GM19025 (cell line): ENCODE measurements around the gene PRKCH.
"Not testable (repeated sequence)": the region's sequence is repeated elsewhere in the genome, so short reads cannot be mapped to it uniquely, and the experiment has no call there.

Source experiments
- ATAC-seq: cut with Tn5 transposase; IDR thresholded peaks from one replicate; pipeline ENCODE4 v1.9.1; 2021; ENCODE audit warnings: mild to moderate bottlenecking, low read depth, moderate library complexity; ENCODE audit not compliant: unreplicated experiment

The PRKCH gene

GRCh38 chr14:61304688-61305087, 16.7 kb upstream of the PRKCH start:
- no peak for ATAC-seq

GRCh38 chr14:61308198-61308597, 13.2 kb upstream of the PRKCH start:
- no peak for ATAC-seq

- ATAC-seq, result not testable (repeated sequence)
These were observed 12.7 kb upstream of the PRKCH start for GRCh38 chr14:61308701-61309100.

GRCh38 chr14:61315313-61315712, 6.1 kb upstream of the PRKCH start:
- no peak for ATAC-seq

GRCh38 chr14:61319086-61319485, 2.3 kb upstream of the PRKCH start:
- no peak for ATAC-seq

GRCh38 chr14:61319706-61320105, 1.7 kb upstream of the PRKCH start:
- ATAC-seq, result no peak

GRCh38 chr14:61320170-61320569, 1.2 kb upstream of the PRKCH start:
- ATAC-seq, result not testable (repeated sequence)

- ATAC-seq, result no peak
These were observed 484 bp upstream of the PRKCH start for GRCh38 chr14:61320806-61321384.

GRCh38 chr14:61322011-61322798, 826 bp downstream of the PRKCH start:
- ATAC-seq, result no peak

GRCh38 chr14:61322799-61323290, 1.5 kb downstream of the PRKCH start:
- ATAC-seq, result no peak

- no peak for ATAC-seq
These were observed 2.6 kb downstream of the PRKCH start for GRCh38 chr14:61323970-61324369.

- no peak for ATAC-seq
These were observed 3.8 kb downstream of the PRKCH start for GRCh38 chr14:61325166-61325565.

- ATAC-seq, result no peak
These were observed 4.8 kb downstream of the PRKCH start for GRCh38 chr14:61326146-61326545.

GRCh38 chr14:61326847-61327246, 5.5 kb downstream of the PRKCH start:
- no peak for ATAC-seq

- no peak for ATAC-seq
These were observed 7.4 kb downstream of the PRKCH start for GRCh38 chr14:61328626-61329262.

- no peak for ATAC-seq
These were observed 8.2 kb downstream of the PRKCH start for GRCh38 chr14:61329478-61330051.

GRCh38 chr14:61330511-61330910, 9.1 kb downstream of the PRKCH start:
- ATAC-seq, result no peak

GRCh38 chr14:61331992-61332657, 10.7 kb downstream of the PRKCH start:
- ATAC-seq, result no peak

- no peak for ATAC-seq
These were observed 11.3 kb downstream of the PRKCH start for GRCh38 chr14:61332658-61333029.

- no peak for ATAC-seq
These were observed 11.7 kb downstream of the PRKCH start for GRCh38 chr14:61333087-61333486.

- no peak for ATAC-seq
These were observed 12.9 kb downstream of the PRKCH start for GRCh38 chr14:61334197-61334701.
